ENCODE data around the gene LIPT2.
A peak's percentile ranks its signal among the peaks of the same experiment; 100 is the strongest.

LIPT2 gene

GRCh38 chr11:74504100-74504691 is 10.7 kb upstream of the LIPT2 start:
- no peak for TF ChIP-seq Cebpa-rat (IDR thresholded peaks at IDR 0.05)
- Histone ChIP-seq H3K27me3 (no peaks in the 10 kb centered on the region), H4K20me1 (no peaks in the 10 kb centered on the region), H3K9ac (no peak overlapping the region), H3K4me1 (no peaks in the 10 kb centered on the region), H3K4me2 (no peak overlapping the region), H3K27ac (no peak overlapping the region), H3K36me3 (no peaks in the 10 kb centered on the region), H3K4me3 (no peak overlapping the region), H3K9me3 (peaks cover 18% of the 10 kb centered on the region)

DNA sequence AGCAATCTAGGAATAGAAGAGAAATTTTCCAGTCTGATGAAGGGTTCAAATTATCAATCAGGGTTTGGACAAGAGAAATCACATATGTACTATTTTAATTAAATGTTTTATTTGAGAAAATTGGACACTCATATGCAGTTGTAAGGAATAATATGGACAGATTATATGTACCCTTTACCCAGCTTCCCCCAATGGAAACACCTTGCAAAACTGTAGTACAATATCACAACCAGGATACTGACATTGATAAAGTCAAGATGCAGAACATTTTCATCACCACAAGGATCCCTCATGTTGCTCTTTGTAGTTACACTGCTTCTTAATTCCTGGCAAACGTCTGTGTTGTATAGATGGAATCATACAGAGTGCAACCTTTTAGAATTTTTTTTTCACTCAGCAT is 1.4 kb upstream of the LIPT2 start:
- Histone ChIP-seq H4K20me1 (no peaks in the 10 kb centered on the region), H3K9ac (no peak overlapping the region), H3K4me2 (no peak overlapping the region), H3K4me3 (no peak overlapping the region), H3K9me3 (peaks cover 12% of the 10 kb centered on the region; the same call in 1 of the 2 replicates), H3K4me1 (peaks cover 17% of the 10 kb centered on the region), H3K27me3 (no peaks in the 10 kb centered on the region), H3K36me3 (no peaks in the 10 kb centered on the region), H3K27ac (no peak overlapping the region)
- TF ChIP-seq Cebpa-rat (IDR thresholded peaks at IDR 0.05) = no peak

GRCh38 chr11:74493791-74494630 is 487 bp upstream of the LIPT2 start:
- Histone ChIP-seq H3K4me2 (peak overlapping the region; percentile 81), H4K20me1 (no peaks in the 10 kb centered on the region), H3K4me3 (peak overlapping the region; percentile 96), H3K36me3 (no peaks in the 10 kb centered on the region), H3K9me3 (peaks cover 12% of the 10 kb centered on the region; the same call in 1 of the 2 replicates), H3K9ac (peak overlapping the region; percentile 98), H3K27me3 (no peaks in the 10 kb centered on the region), H3K4me1 (peaks cover 17% of the 10 kb centered on the region), H3K27ac (peak overlapping the region; percentile 98)
- no peak for TF ChIP-seq Cebpa-rat (IDR thresholded peaks at IDR 0.05)

DNA sequence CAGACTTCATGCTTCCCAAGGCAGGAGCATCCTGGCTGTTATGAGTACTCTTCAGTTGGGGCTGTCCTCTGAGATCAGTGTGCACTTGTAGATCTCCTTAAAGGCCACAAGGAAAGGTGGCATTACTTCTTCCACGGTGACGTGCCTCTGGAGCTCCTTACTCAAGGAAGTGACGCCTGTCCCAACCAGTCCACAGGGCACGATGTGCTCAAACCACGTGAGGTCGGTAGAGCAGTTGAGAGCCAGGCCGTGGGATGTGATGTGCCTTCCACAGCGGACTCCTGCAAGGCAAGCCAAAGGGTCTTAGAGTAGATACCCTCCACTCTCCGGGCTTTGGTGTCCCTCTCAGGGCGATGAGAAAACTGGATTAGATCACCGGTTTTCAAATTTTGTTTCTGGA is 1.4 kb downstream of the LIPT2 start:
- Histone ChIP-seq H3K27ac (no peak overlapping the region), H3K9ac (no peak overlapping the region), H3K9me3 (peaks cover 5% of the 10 kb centered on the region; the same call in 1 of the 2 replicates), H3K4me2 (peak overlapping the region; percentile 81), H3K27me3 (no peaks in the 10 kb centered on the region), H3K36me3 (no peaks in the 10 kb centered on the region), H4K20me1 (no peaks in the 10 kb centered on the region), H3K4me1 (peaks cover 17% of the 10 kb centered on the region), H3K4me3 (peak overlapping the region; percentile 96; the same call in 1 of the 2 replicates)
- no peak for TF ChIP-seq Cebpa-rat (IDR thresholded peaks at IDR 0.05)

- no peak for TF ChIP-seq Cebpa-rat (IDR thresholded peaks at IDR 0.05)
- no peak overlapping the region for H3K4me3 ChIP-seq
These were observed 2.6 kb downstream of the LIPT2 start for GRCh38 chr11:74490941-74491340.

DNA sequence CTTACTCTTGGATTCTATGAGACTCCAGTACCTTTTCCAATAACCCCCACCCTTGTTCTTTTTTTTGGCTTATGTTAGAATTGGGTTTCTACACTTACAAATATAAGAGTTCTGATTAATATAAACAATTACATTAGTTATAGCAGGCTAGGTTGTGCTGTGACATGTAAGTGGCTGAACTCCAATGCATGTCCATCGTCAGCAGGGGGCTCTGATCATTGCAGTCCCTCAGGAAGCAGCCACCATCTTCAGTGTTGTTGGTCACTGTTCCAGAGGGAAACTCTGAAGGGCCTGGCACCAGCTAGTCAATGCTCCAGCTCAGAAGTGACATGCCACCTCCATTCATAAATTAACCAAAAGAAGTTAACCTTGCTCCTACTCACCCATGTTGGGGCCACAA is 5.6 kb downstream of the LIPT2 start:
- H3K4me1 ChIP-seq = peaks cover 10% of the 10 kb centered on the region
- no peak overlapping the region for H3K27ac ChIP-seq
- TF ChIP-seq Cebpa-rat (IDR thresholded peaks at IDR 0.05) = no peak
- no peak overlapping the region for H3K4me3 ChIP-seq
- H4K20me1 ChIP-seq = no peaks in the 10 kb centered on the region
- H3K27me3 ChIP-seq = no peaks in the 10 kb centered on the region
- H3K36me3 ChIP-seq = no peaks in the 10 kb centered on the region
- no peaks in the 10 kb centered on the region for H3K9me3 ChIP-seq
- H3K4me2 ChIP-seq = no peak overlapping the region
- H3K9ac ChIP-seq = no peak overlapping the region

More at GRCh38 chr11:74490941-74491340, 2.6 kb downstream of the LIPT2 start:
- H3K4me1 ChIP-seq = peaks cover 17% of the 10 kb centered on the region
- H3K27ac ChIP-seq = no peak overlapping the region
- no peak overlapping the region for H3K4me2 ChIP-seq
- H3K9me3 ChIP-seq = no peaks in the 10 kb centered on the region
- H3K27me3 ChIP-seq = no peaks in the 10 kb centered on the region
- H3K36me3 ChIP-seq = no peaks in the 10 kb centered on the region
- no peaks in the 10 kb centered on the region for H4K20me1 ChIP-seq
- H3K9ac ChIP-seq = no peak overlapping the region

DNA sequence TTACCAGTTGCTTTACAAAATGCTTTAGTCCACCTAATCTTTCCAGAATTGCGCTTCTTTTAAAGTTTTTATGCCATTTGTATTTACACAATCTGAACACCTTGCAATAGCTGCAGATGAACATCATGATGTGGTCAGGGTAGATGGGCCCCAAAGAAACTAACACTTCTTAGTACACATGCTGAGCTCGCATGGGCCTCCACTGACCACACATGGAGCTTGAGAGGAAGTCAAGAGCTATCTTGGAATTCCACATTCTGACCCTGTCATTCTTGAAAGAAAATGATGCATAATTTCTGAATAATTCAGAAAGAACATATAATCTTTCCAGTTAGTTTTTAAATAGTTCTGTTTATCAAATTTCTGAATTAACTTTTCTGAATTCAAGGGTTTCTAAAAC is 7.7 kb downstream of the LIPT2 start:
- Histone ChIP-seq H4K20me1 (no peaks in the 10 kb centered on the region), H3K4me1 (0 out of 2 replicates have a peak, but pooled peaks cover under 1% of the 10 kb centered on the region), H3K4me2 (no peak overlapping the region), H3K27me3 (no peaks in the 10 kb centered on the region), H3K9me3 (no peaks in the 10 kb centered on the region), H3K36me3 (no peaks in the 10 kb centered on the region), H3K27ac (no peak overlapping the region), H3K4me3 (no peak overlapping the region), H3K9ac (no peak overlapping the region)
- TF ChIP-seq Cebpa-rat (IDR thresholded peaks at IDR 0.05) = no peak

GRCh38 chr11:74480688-74481417 is 12.7 kb downstream of the LIPT2 start:
- Histone ChIP-seq H3K9me3 (no peaks in the 10 kb centered on the region), H3K27ac (no peak overlapping the region), H3K9ac (no peak overlapping the region; the same call in 1 of the 2 replicates), H3K4me3 (no peak overlapping the region), H3K4me1 (peaks cover 5% of the 10 kb centered on the region; the same call in 1 of the 2 replicates), H3K4me2 (no peak overlapping the region), H3K36me3 (no peaks in the 10 kb centered on the region), H3K27me3 (no peaks in the 10 kb centered on the region), H4K20me1 (no peaks in the 10 kb centered on the region)
- TF ChIP-seq Cebpa-rat (IDR thresholded peaks at IDR 0.05) = no peak

- no peak overlapping the region for H3K9ac ChIP-seq
- H4K20me1 ChIP-seq = no peaks in the 10 kb centered on the region
- H3K4me3 ChIP-seq = no peak overlapping the region
- H3K4me1 ChIP-seq = peaks cover 5% of the 10 kb centered on the region; the same call in 1 of the 2 replicates
- TF ChIP-seq Cebpa-rat (IDR thresholded peaks at IDR 0.05) = no peak
- no peaks in the 10 kb centered on the region for H3K27me3 ChIP-seq
- H3K36me3 ChIP-seq = no peaks in the 10 kb centered on the region
- H3K9me3 ChIP-seq = no peaks in the 10 kb centered on the region
- no peak overlapping the region for H3K27ac ChIP-seq
- no peak overlapping the region for H3K4me2 ChIP-seq
These were observed 13.8 kb downstream of the LIPT2 start for GRCh38 chr11:74479732-74480123.

Measured in BLaER1 (cell line).